Tibial artery (tissue), 4 donors: Measurements from ENCODE around the gene RPS6KA4.
A peak's percentile ranks its signal among the peaks of the same experiment; 100 is the strongest.

Source experiments
- DNase-seq, 2 donors: peaks; one replicate each; pipeline ENCODE4 v3.0.0-alpha.2; 2019
- H3K27ac ChIP-seq, 2 donors: fragments of 200-600 bp; sonication (generic) in 1 of 2; 1 replicate in 1 of 2; 2 replicates in 1 of 2; pipeline ENCODE4 v1.5.1; 2018 to 2019; ENCODE audit warnings: mild to moderate bottlenecking in 1 of 2
- H3K27me3 ChIP-seq, 2 donors: fragments of 200-600 bp; sonication (generic) in 1 of 2; one replicate each; pipeline versions ENCODE4 v1.5.1 to v1.6.0; 2016 to 2019
- H3K36me3 ChIP-seq, 3 donors: fragments of 200-600 bp; sonication (generic) in 2 of 3; one replicate each; pipeline ENCODE4 v1.5.1; 2016 to 2019; ENCODE audit warnings: mild to moderate bottlenecking in 2 of 3
- H3K4me1 ChIP-seq, 4 donors: fragments of 200-600 bp; sonication (generic) in 2 of 4; 1 replicate in 3 of 4; 2 replicates in 1 of 4; pipeline ENCODE4 v1.5.1; 2016 to 2019
- H3K4me3 ChIP-seq, 2 donors: fragments of 200-600 bp; sonication (generic) in 1 of 2; 1 replicate in 1 of 2; 2 replicates in 1 of 2; pipeline ENCODE4 v1.5.1; 2018 to 2019; ENCODE audit warnings: mild to moderate bottlenecking in 2 of 2
- H3K9me3 ChIP-seq, 3 donors: fragments of 200-600 bp; sonication (generic) in 1 of 3; one replicate each; pipeline ENCODE4 v1.5.1; 2016 to 2019
- intact Hi-C: fragments of 100-400 bp; cut with DNase I; formaldehyde crosslinking; loops from one replicate; pipeline ENCODE4 v1.15.0; 2023; ENCODE audit warnings: low total_unique reads
- TF ChIP-seq, protein P1 (sequence below), 2 experiments: fragments of 200-600 bp in 1 of 2; fragments of 450-650 bp in 1 of 2; IDR thresholded peaks; one replicate each; pipeline ENCODE4 v1.5.1; 2017 to 2019; ENCODE audit warnings: antibody characterized with exemption in 2 of 2, mild to moderate bottlenecking in 1 of 2, moderate library complexity in 1 of 2

Gene RPS6KA4

DNA sequence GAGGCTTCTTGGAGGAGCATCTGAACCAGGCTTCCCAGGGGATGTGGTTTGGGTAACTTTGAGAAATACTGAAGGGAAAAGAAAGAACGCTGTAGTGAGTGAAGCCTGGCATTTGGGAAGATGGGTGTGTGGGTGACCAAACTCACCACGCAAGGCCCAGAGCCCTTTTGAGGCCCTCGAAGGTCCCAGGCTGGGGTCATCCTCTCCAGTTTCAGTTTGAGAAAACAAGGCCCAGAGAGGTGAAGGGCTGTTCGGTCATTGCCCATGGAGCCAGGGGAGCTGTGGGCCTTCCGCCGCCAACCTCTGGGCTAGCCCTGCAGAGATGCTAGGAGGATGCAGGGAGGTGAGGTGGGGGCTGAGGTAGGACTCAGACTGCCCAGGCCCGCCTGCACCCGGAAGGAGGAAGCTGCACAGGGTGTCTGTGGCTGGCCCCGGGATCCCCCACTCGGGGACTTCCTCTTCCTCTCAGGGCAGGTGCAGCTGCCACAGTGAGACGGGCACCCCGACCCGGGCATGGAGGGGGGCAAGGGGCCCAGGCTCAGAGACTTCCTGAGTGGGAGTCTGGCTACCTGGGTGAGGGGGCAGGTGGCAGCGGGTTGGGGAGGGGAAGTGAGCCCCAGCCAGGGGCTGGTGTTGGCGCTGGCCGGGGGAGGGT is 19.1 kb upstream of the RPS6KA4 start, which contains the start of gene CCDC88B:
TSS of gene CCDC88B (plus strand) at position 451 of the 655 bp plus-strand sequence. CDS start at position 514, 63 bp downstream.
- Histone ChIP-seq H3K27ac (no peak within 1 kb of the TSS), H3K9me3 (no peaks in the 10 kb centered on the region), H3K27me3 (no peaks in the 10 kb centered on the region), H3K36me3 (no peaks in the 10 kb centered on the region), H3K4me1 (peaks cover 0 to 21% (median 14%) of the 10 kb centered on the region in 4 donors), H3K4me3 (peak within 1 kb of the TSS; percentile 14 to 28)
- intact Hi-C loops: no loop called here
- peak; percentile 59 to 78 for DNase-seq
- TF ChIP-seq, protein P1, sequence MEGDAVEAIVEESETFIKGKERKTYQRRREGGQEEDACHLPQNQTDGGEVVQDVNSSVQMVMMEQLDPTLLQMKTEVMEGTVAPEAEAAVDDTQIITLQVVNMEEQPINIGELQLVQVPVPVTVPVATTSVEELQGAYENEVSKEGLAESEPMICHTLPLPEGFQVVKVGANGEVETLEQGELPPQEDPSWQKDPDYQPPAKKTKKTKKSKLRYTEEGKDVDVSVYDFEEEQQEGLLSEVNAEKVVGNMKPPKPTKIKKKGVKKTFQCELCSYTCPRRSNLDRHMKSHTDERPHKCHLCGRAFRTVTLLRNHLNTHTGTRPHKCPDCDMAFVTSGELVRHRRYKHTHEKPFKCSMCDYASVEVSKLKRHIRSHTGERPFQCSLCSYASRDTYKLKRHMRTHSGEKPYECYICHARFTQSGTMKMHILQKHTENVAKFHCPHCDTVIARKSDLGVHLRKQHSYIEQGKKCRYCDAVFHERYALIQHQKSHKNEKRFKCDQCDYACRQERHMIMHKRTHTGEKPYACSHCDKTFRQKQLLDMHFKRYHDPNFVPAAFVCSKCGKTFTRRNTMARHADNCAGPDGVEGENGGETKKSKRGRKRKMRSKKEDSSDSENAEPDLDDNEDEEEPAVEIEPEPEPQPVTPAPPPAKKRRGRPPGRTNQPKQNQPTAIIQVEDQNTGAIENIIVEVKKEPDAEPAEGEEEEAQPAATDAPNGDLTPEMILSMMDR (IDR thresholded peaks at IDR 0.05): no peak

GRCh38 chr11:64340671-64341335 is 18.2 kb upstream of the RPS6KA4 start:
- no peaks in the 10 kb centered on the region for H3K36me3 ChIP-seq
- H3K4me1 ChIP-seq: peaks cover 0 to 21% (median 14%) of the 10 kb centered on the region in 4 donors
- H3K9me3 ChIP-seq: no peaks in the 10 kb centered on the region
- peak overlapping the region in 1 of 2 donors; percentile 14 for H3K4me3 ChIP-seq
- TF ChIP-seq, protein P1 (IDR thresholded peaks at IDR 0.05): no peak
- DNase-seq: peak in 1 of 2 donors; percentile 70
- H3K27ac ChIP-seq: no peak overlapping the region
- intact Hi-C loops: no loop called here
- no peaks in the 10 kb centered on the region for H3K27me3 ChIP-seq

DNA sequence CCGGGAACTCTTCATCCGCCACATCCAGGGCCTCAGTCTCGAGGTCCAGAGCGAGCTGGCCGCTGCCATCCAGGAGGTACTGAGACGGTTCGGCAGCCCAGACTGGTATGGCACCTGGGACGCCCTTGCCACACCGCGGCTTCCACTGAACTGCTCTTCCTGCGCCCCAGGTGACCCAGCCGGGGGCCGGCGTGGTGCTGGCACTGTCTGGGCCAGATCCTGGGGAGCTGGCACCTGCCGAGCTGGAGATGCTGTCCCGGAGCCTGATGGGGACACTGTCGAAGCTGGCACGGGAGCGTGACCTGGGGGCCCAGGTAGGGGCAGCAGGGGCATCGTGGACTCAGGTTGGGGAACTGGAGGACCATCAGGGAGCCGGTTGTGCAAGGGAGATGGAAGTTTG is 17.5 kb upstream of the RPS6KA4 start:
- Histone ChIP-seq H3K27me3 (no peaks in the 10 kb centered on the region), H3K4me1 (peaks cover 0 to 21% (median 14%) of the 10 kb centered on the region in 4 donors), H3K9me3 (no peaks in the 10 kb centered on the region), H3K27ac (no peak overlapping the region), H3K36me3 (no peaks in the 10 kb centered on the region), H3K4me3 (no peak overlapping the region)
- no peak for DNase-seq
- intact Hi-C loops: no loop called here
- TF ChIP-seq, protein P1 (IDR thresholded peaks at IDR 0.05): no peak

DNA sequence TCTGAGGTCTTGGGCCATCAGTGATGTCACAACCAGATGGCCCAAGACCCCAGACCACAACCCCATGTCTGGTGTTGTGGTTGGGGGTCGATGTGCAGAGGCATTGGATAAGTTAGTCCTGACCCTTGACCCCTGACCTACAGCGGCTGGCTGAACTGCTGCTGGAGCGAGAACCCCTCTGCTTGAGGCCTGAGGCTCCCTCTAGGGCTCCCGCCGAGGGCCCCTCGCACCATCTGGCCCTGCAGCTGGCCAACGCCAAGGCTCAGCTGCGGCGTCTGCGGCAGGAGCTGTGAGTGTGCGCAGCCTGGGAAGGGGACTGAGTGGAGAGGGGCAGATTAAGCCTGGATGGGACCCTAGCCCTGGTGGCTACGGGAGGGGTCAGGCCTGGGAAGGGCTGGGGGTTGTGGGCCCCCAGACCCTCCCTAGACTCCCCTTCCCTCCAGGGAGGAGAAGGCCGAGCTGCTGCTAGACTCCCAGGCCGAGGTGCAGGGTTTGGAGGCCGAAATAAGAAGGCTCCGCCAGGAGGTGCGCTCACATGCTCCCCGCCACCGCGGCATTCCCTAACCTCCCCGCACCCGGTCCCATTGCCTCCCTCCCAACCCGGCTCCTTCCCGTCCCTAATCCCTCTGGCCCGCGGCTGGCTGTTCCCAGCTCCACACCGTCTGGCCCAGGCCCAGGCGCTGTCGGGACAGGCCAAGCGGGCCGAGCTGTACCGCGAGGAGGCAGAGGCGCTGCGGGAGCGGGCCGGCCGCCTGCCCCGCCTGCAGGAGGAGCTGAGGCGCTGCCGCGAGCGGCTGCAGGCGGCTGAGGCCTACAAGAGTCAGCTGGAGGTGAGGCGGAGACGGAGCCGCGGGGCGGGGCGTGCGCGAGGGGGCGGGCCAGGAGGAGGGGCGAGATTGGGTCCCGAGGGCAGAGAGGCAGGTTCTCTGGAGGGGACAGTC is 16.8 kb upstream of the RPS6KA4 start:
- H3K4me3 ChIP-seq: peak overlapping the region; percentile 41
- peak; percentile 73 to 94 for DNase-seq
- H3K36me3 ChIP-seq: no peaks in the 10 kb centered on the region
- intact Hi-C loops: no loop called here
- TF ChIP-seq, protein P1 (IDR thresholded peaks at IDR 0.05): peak; percentile 41 to 51
- H3K4me1 ChIP-seq: peaks cover 0 to 21% (median 14%) of the 10 kb centered on the region in 4 donors
- H3K9me3 ChIP-seq: no peaks in the 10 kb centered on the region
- H3K27ac ChIP-seq: peak overlapping the region; percentile 68 to 85
- H3K27me3 ChIP-seq: no peaks in the 10 kb centered on the region
